Right ventricle myocardium superior (tissue), 1 donor: ENCODE data around the gene DPAGT1. TPM values are rescaled to one million over a fixed set of nuclear protein-coding genes. Genes with fewer than 3 reads are reported as not detected.
A peak's percentile ranks its signal among the peaks of the same experiment; 100 is the strongest.
"Not testable (repeated sequence)": the region's sequence is repeated elsewhere in the genome, so short reads cannot be mapped to it uniquely, and the experiment has no call there.

Source experiments
- ATAC-seq: fragments of 200-7000 bp; cut with Tn5 transposase; one replicate; pipeline ENCODE4 v1.9.1; 2020; ENCODE audit warnings: mild to moderate bottlenecking; ENCODE audit not compliant: poor library complexity
- DNase-seq: peaks from one replicate; pipeline ENCODE4 v3.0.0-alpha.2; 2020
- intact Hi-C: fragments of 100-400 bp; cut with DNase I; formaldehyde crosslinking; loops from one replicate; pipeline ENCODE4 v1.11.2; 2022
- total RNA-seq: library from RNA; stranded (reverse); fragmentation: NEBNext Ultra II Directional; extraction: Animal tissue kit (Norgen Biotek cat#: 25700); gene quantifications from one replicate; pipeline ENCODE4 v1.2.1, GENCODE V29; 2021
- donor health status: DM: no; HTN: yes; CAD: no; lungs with severe emphysema.

The DPAGT1 gene
- total RNA-seq, 1 donor from 2014 or later: 18.2 TPM

- ATAC-seq: no peak
- intact Hi-C loops: no loop called here
- DNase-seq: no peak
Observed at GRCh38 chr11:119081682-119082260, 19.9 kb downstream of the DPAGT1 start.

- intact Hi-C loops: no loop called here
- ATAC-seq (no peak), DNase-seq (no peak)
Observed at GRCh38 chr11:119078675-119079420, 22.8 kb downstream of the DPAGT1 start.

GRCh38 chr11:119077839-119078238 is 23.8 kb downstream of the DPAGT1 start:
- intact Hi-C loops: no loop called here
- no peak for ATAC-seq
- no peak for DNase-seq

- intact Hi-C loops: no loop called here
- ATAC-seq: peak; percentile 99
Observed at GRCh38 chr11:119067371-119068222, 34.1 kb downstream of the DPAGT1 start, which contains the start of gene VPS11. Gene VPS11 (plus strand): TSS chr11:119067818. CDS start chr11:119067824, 6 bp downstream.

GRCh38 chr11:119065369-119065768 is 36.3 kb downstream of the DPAGT1 start:
- DNase-seq: no peak
- ATAC-seq: no peak
- intact Hi-C loops: no loop called here

More at GRCh38 chr11:119067371-119068222, 34.1 kb downstream of the DPAGT1 start, which contains the start of gene VPS11:
- peak; percentile 99 for DNase-seq

- no peak for ATAC-seq
- DNase-seq: no peak
- intact Hi-C loops: no loop called here
Observed at GRCh38 chr11:119062779-119063178, 38.9 kb downstream of the DPAGT1 start.

GRCh38 chr11:119061256-119061655 is 40.4 kb downstream of the DPAGT1 start:
- ATAC-seq: no peak
- no peak for DNase-seq
- intact Hi-C loops: no loop called here

- ATAC-seq, intact Hi-C loops, DNase-seq: not testable (repeated sequence)
Observed at GRCh38 chr11:119059128-119059527, 42.5 kb downstream of the DPAGT1 start.

- DNase-seq (peak; percentile 99), ATAC-seq (peak; percentile 97)
- intact Hi-C loops: no loop called here
Observed at GRCh38 chr11:119057000-119057769, 44.5 kb downstream of the DPAGT1 start, which contains the start of gene HYOU1. Gene HYOU1 (minus strand): TSS chr11:119057205. CDS start chr11:119056160, 1,045 bp downstream.

- intact Hi-C loops: no loop called here
- no peak for DNase-seq
- peak; percentile 9 for ATAC-seq
Observed at GRCh38 chr11:119056421-119056999, 45.1 kb downstream of the DPAGT1 start.

GRCh38 chr11:119055901-119056300 is 45.8 kb downstream of the DPAGT1 start:
- DNase-seq: no peak
- ATAC-seq: no peak
- intact Hi-C loops: no loop called here

- no peak for DNase-seq
- ATAC-seq: no peak
- intact Hi-C loops: no loop called here
Observed at GRCh38 chr11:119054418-119054817, 47.2 kb downstream of the DPAGT1 start.

- DNase-seq (no peak), ATAC-seq (no peak)
- intact Hi-C loops: no loop called here
Observed at GRCh38 chr11:119052163-119052814, 49.4 kb downstream of the DPAGT1 start.

- ATAC-seq: no peak
Observed at GRCh38 chr11:119051440-119052162, 50.1 kb downstream of the DPAGT1 start.

GRCh38 chr11:119049081-119049480 is 52.6 kb downstream of the DPAGT1 start:
- intact Hi-C loops: no loop called here
- ATAC-seq (no peak), DNase-seq (no peak)

More at GRCh38 chr11:119051440-119052162, 50.1 kb downstream of the DPAGT1 start:
- intact Hi-C loops: no loop called here
- no peak for DNase-seq

GRCh38 chr11:119048644-119049043 is 53.0 kb downstream of the DPAGT1 start:
- intact Hi-C loops: no loop called here
- ATAC-seq (no peak), DNase-seq (no peak)

GRCh38 chr11:119047205-119047604 is 54.4 kb downstream of the DPAGT1 start:
- DNase-seq (no peak), ATAC-seq (no peak)
- intact Hi-C loops: no loop called here
